H1 (cell line): Measurements from ENCODE around the gene ITM2B. TPM values are rescaled to one million over a fixed set of nuclear protein-coding genes. Genes with fewer than 3 reads are reported as not detected.

Source experiments
- CTCF ChIA-PET: fragments of 300-600 bp; sonication (Branson Sonifier 250); formaldehyde crosslinking; loops from one replicate; lab custom pipeline; 2021; ENCODE audit not compliant: partially characterized antibody; lab: Charles Lee
- POLR2A ChIA-PET: fragments of 300-600 bp; sonication (Branson Sonifier 250); formaldehyde crosslinking; loops from one replicate; lab custom pipeline; 2021; ENCODE audit warnings: inconsistent platforms; ENCODE audit not compliant: partially characterized antibody; lab: Charles Lee
- DNase-seq, 2 experiments: peaks; one replicate each; pipeline versions ENCODE4 v3.0.0 to v3.0.0-alpha.2; 2010 to 2022; ENCODE audit warnings: low spot score in 2 of 2, low read depth in 1 of 2, mixed read lengths in 1 of 2
- FAIRE-seq: peaks from 2 replicates; lab custom pipeline; 2011; peaks lifted over from hg19 to GRCh38; lab: Jason Lieb, UNC
- H2AFZ ChIP-seq: 2 replicates; pipeline ENCODE4 v1.8.1; 2012; ENCODE audit warnings: low read length, inconsistent platforms
- H2AK5ac ChIP-seq: 2 replicates; pipeline ENCODE4 v1.6.1; 2013; ENCODE audit warnings: low read depth, low read length
- H2BK120ac ChIP-seq: replicated peaks from 2 replicates; pipeline ENCODE3; 2013; ENCODE audit warnings: low read depth, low read length, inconsistent platforms
- H2BK12ac ChIP-seq: 2 replicates; pipeline ENCODE4 v1.6.1; 2013; ENCODE audit warnings: low read depth, low read length
- H2BK15ac ChIP-seq: 2 replicates; pipeline ENCODE4 v1.6.1; 2013; ENCODE audit warnings: low read length
- H2BK20ac ChIP-seq: 2 replicates; pipeline ENCODE4 v1.6.1; 2013; ENCODE audit warnings: low read length
- H2BK5ac ChIP-seq: 2 replicates; pipeline ENCODE4 v1.6.1; 2013; ENCODE audit warnings: low read depth, low read length
- H3K14ac ChIP-seq: 2 replicates; pipeline ENCODE4 v1.6.1; 2013; ENCODE audit warnings: inconsistent platforms; ENCODE audit not compliant: insufficient read length
- H3K18ac ChIP-seq: 2 replicates; pipeline ENCODE4 v1.6.1; 2013; ENCODE audit warnings: low read length; ENCODE audit errors: extremely low read depth
- H3K23ac ChIP-seq: 2 replicates; pipeline ENCODE4 v1.6.1; 2013; ENCODE audit warnings: inconsistent platforms; ENCODE audit not compliant: insufficient read length
- H3K23me2 ChIP-seq: 2 replicates; pipeline ENCODE4 v1.6.1; 2013; ENCODE audit warnings: low read depth, low read length
- H3K27ac ChIP-seq: 2 replicates; pipeline ENCODE4 v1.6.1; 2011; ENCODE audit warnings: low read depth, low read length, inconsistent platforms
- H3K27me3 ChIP-seq, 4 experiments: replicated peaks in 1 of 4; 1 replicate in 1 of 4; 2 replicates in 3 of 4; pipeline versions ENCODE4 v1.6.1 to v1.8.1; 2011 to 2013; ENCODE audit warnings: low read length in 3 of 4, mild to moderate bottlenecking in 3 of 4, inconsistent platforms in 2 of 4, mixed read lengths in 2 of 4, moderate library complexity in 1 of 4; ENCODE audit not compliant: control insufficient read depth in 3 of 4, insufficient read depth in 3 of 4; ENCODE audit errors: extremely low read depth in 1 of 4
- H3K36me3 ChIP-seq, 4 experiments: 2 replicates each; pipeline versions ENCODE4 v1.6.1 to v1.8.1; 2011 to 2013; ENCODE audit warnings: mild to moderate bottlenecking in 4 of 4, low read length in 3 of 4, moderate library complexity in 2 of 4, control low read depth in 1 of 4, inconsistent platforms in 1 of 4; ENCODE audit not compliant: insufficient read depth in 4 of 4, control insufficient read depth in 2 of 4
- H3K4ac ChIP-seq: replicated peaks from 2 replicates; pipeline ENCODE3; 2013; ENCODE audit warnings: low read length, low read depth, mixed read lengths, inconsistent platforms; ENCODE audit not compliant: insufficient read length
- H3K4me1 ChIP-seq, 4 experiments: replicated peaks in 1 of 4; 1 replicate in 1 of 4; 2 replicates in 3 of 4; pipeline versions ENCODE4 v1.6.1 to v1.8.1; 2011 to 2013; ENCODE audit warnings: low read length in 3 of 4, inconsistent platforms in 2 of 4, mixed read lengths in 1 of 4; ENCODE audit not compliant: insufficient read depth in 4 of 4, control insufficient read depth in 3 of 4
- H3K4me2 ChIP-seq, 2 experiments: 2 replicates each; pipeline versions ENCODE4 v1.6.1 to v1.8.1; 2011 to 2013; ENCODE audit warnings: low read depth in 2 of 2, low read length in 2 of 2, control low read depth in 1 of 2, inconsistent platforms in 1 of 2, mild to moderate bottlenecking in 1 of 2; ENCODE audit not compliant: insufficient read depth in 1 of 2
- H3K4me3 ChIP-seq, 4 experiments: fragments of 200-600, 300-600 bp in 1 of 4; sonication (generic), shearing (Covaris generic), sonication (Bioruptor Twin) in 1 of 4; 2 replicates each; pipeline versions ENCODE4 v1.5.1 to v1.8.1; 2011 to 2016; ENCODE audit warnings: low read length in 4 of 4, low read depth in 3 of 4, control low read depth in 2 of 4, inconsistent platforms in 2 of 4, mild to moderate bottlenecking in 2 of 4, mixed read lengths in 1 of 4, moderate library complexity in 1 of 4; ENCODE audit not compliant: insufficient read depth in 2 of 4; ENCODE audit errors: extremely low read depth in 1 of 4
- H3K56ac ChIP-seq: replicated peaks from 2 replicates; pipeline ENCODE3; 2013; ENCODE audit warnings: low read depth, mild to moderate bottlenecking, mixed read lengths, low read length, inconsistent platforms; ENCODE audit not compliant: insufficient read length
- H3K79me1 ChIP-seq: 2 replicates; pipeline ENCODE4 v1.6.1; 2013; ENCODE audit warnings: low read depth, low read length, control low read depth
- H3K79me2 ChIP-seq, 2 experiments: 2 replicates each; pipeline versions ENCODE4 v1.6.1 to v1.8.1; 2012 to 2013; ENCODE audit warnings: low read length in 2 of 2, mild to moderate bottlenecking in 2 of 2, inconsistent platforms in 1 of 2; ENCODE audit not compliant: insufficient read depth in 2 of 2, control insufficient read depth in 1 of 2
- H3K9ac ChIP-seq, 4 experiments: replicated peaks in 1 of 4; 1 replicate in 1 of 4; 2 replicates in 3 of 4; pipeline versions ENCODE4 v1.6.1 to v1.8.1; 2011 to 2013; ENCODE audit warnings: low read depth in 3 of 4, low read length in 3 of 4, control low read depth in 2 of 4, mild to moderate bottlenecking in 2 of 4, moderate library complexity in 2 of 4, inconsistent platforms in 1 of 4; ENCODE audit errors: extremely low read depth in 1 of 4
- H3K9me3 ChIP-seq, 2 experiments: 2 replicates each; pipeline versions ENCODE4 v1.6.1 to v1.8.1; 2012 to 2013; ENCODE audit warnings: mild to moderate bottlenecking in 2 of 2, moderate library complexity in 2 of 2, control low read depth in 1 of 2, inconsistent platforms in 1 of 2, low read depth in 1 of 2, low read length in 1 of 2, mixed read lengths in 1 of 2; ENCODE audit not compliant: insufficient read depth in 2 of 2
- H4K20me1 ChIP-seq, 2 experiments: replicated peaks in 1 of 2; 2 replicates each; pipeline versions ENCODE3 to v1.8.1; 2011 to 2013; ENCODE audit warnings: inconsistent platforms in 2 of 2, low read length in 2 of 2, mild to moderate bottlenecking in 1 of 2; ENCODE audit not compliant: insufficient read depth in 2 of 2, control insufficient read depth in 1 of 2
- H4K5ac ChIP-seq: 2 replicates; pipeline ENCODE4 v1.6.1; 2013; ENCODE audit warnings: low read length, low read depth, mixed read lengths, inconsistent platforms; ENCODE audit not compliant: insufficient read length
- H4K8ac ChIP-seq: 2 replicates; pipeline ENCODE4 v1.8.0; 2013; ENCODE audit warnings: mild to moderate bottlenecking, moderate library complexity, low read length, inconsistent platforms; ENCODE audit not compliant: insufficient read depth; ENCODE audit errors: extremely low read depth
- H4K91ac ChIP-seq: replicated peaks from 2 replicates; pipeline ENCODE3; 2013; ENCODE audit warnings: low read length, mixed read lengths, inconsistent platforms; ENCODE audit not compliant: insufficient read length
- GABPA ChIP-seq: IDR thresholded peaks from 2 replicates; pipeline ENCODE4 v1.6.1; 2011; ENCODE audit warnings: mild to moderate bottlenecking, low read length, moderate library complexity, borderline replicate concordance; ENCODE audit not compliant: insufficient read depth
- KDM4A ChIP-seq: IDR thresholded peaks from one replicate; pipeline ENCODE4 v1.7.1; 2012; ENCODE audit warnings: low read depth, mild to moderate bottlenecking, moderate library complexity, low read length, inconsistent platforms; ENCODE audit not compliant: severe bottlenecking
- POLR2A ChIP-seq, 2 experiments: IDR thresholded peaks; 1 replicate in 1 of 2; 2 replicates in 1 of 2; pipeline ENCODE4 v1.6.1; 2011; ENCODE audit warnings: low read depth in 2 of 2, low read length in 2 of 2, mild to moderate bottlenecking in 2 of 2; ENCODE audit errors: control extremely low read depth in 1 of 2
- POLR2AphosphoS5 ChIP-seq: IDR thresholded peaks from 2 replicates; pipeline ENCODE4 v1.6.1; 2011; ENCODE audit warnings: low read depth, low read length
- SIX5 ChIP-seq: IDR thresholded peaks from 2 replicates; pipeline ENCODE4 v1.6.1; 2011; ENCODE audit warnings: mild to moderate bottlenecking, low read depth, low read length
- SP1 ChIP-seq: IDR thresholded peaks from 2 replicates; pipeline ENCODE4 v1.6.1; 2011; ENCODE audit warnings: low read depth, low read length
- SP2 ChIP-seq: IDR thresholded peaks from 2 replicates; pipeline ENCODE4 v1.6.1; 2012; ENCODE audit warnings: mild to moderate bottlenecking, low read length, inconsistent platforms
- TAF7 ChIP-seq: optimal IDR thresholded peaks from 2 replicates; pipeline ENCODE3; 2011; ENCODE audit warnings: low read depth, mild to moderate bottlenecking, inconsistent platforms, low read length, moderate library complexity, borderline replicate concordance
- TCF12 ChIP-seq: IDR thresholded peaks from 2 replicates; pipeline ENCODE4 v1.6.1; 2011; ENCODE audit warnings: low read depth, mild to moderate bottlenecking, low read length
- WGBS, 2 experiments: shearing (Covaris generic) in 1 of 2; methylation state at CpG; one replicate each; pipeline versions ENCODE4 v1.1.6 to v1.1.7; 2013 to 2015; ENCODE audit warnings: low lambda C conversion rate in 2 of 2, mixed read lengths in 2 of 2, inconsistent platforms in 1 of 2, low coverage in 1 of 2, missing lambda C conversion rate in 1 of 2; ENCODE audit not compliant: insufficient replicate concordance in 2 of 2, insufficient coverage in 1 of 2, insufficient read length in 1 of 2; ENCODE audit errors: extremely low coverage in 1 of 2, missing lambda C conversion rate in 1 of 2; 5-methylcytosine and 5-hydroxymethylcytosine counted together
- polyA plus RNA-seq, 7 experiments: library from polyadenylated mRNA; depleted of rRNA in 3 of 7; stranded (reverse) in 5 of 7; unstranded in 2 of 7; fragments of >200 nt in 5 of 7; fragments of 200-250 nt in 2 of 7; gene quantifications; 1 replicate in 5 of 7; 2 replicates in 1 of 7; 4 replicates in 1 of 7; pipeline versions ENCODE4 v1.2.1 to v1.2.3, GENCODE V29; 2011 to 2013; ENCODE audit warnings: missing spikeins in 2 of 7, mixed read lengths in 2 of 7
- total RNA-seq: library from RNA; stranded (reverse); fragmentation: NEBNext Ultra II Directional; extraction: Animal tissue kit (Norgen Biotek cat#: 25700); gene quantifications from 2 replicates; pipeline ENCODE4 v1.2.1, GENCODE V29; 2021
- TF ChIP-seq, protein P1 (sequence below): IDR thresholded peaks from 2 replicates; pipeline ENCODE4 v1.6.1; 2012; ENCODE audit warnings: inconsistent platforms

Gene ITM2B
- total and polyA plus RNA-seq, 2 of the 8 experiments (the other 6 are each of a cell fraction or from before 2014, with no cell fraction given): 132 to 184 TPM

DNA sequence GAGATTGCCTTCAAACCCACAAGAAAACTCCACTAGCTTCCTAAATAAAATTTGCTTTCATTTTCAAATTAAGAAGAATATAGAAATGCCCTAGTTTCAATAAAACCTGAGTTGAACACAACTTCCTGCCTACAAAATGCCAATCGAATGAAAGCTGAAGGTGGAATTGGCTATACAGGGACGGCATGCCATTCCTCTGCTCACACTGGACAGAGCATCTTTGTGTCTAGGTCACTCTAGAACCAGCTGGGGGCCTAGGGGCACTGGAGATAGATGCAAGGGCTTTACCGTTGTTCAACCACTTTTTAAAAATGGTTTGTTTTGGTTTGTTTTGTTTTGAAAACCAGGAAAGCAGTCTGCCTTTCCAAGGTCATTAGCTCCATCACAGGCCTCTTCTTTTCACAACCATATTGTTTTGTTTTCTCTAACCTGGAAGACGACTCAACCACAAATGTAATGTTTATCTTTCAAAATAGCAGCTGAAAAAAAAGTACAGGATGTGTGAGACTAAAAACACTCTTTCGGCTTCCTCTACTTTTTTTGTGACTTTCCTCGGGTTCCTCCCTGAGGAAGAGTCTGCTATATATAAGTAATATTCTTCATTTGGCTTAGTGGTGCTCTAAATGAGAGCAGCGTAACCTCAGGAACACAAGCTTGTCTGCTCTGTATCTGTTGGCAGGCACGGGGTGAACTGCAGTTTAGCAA lies 11.9 kb upstream of the ITM2B start:
- Histone ChIP-seq H3K18ac (no peak overlapping the region), H4K5ac (no peak overlapping the region), H3K27ac (no peak overlapping the region), H3K4ac (no peak overlapping the region), H2BK20ac (no peak overlapping the region), H2BK5ac (no peak overlapping the region), H3K4me1 (no peaks in the 10 kb centered on the region), H3K79me2 (no peaks in the 10 kb centered on the region), H3K56ac (no peak overlapping the region), H3K23ac (no peak overlapping the region), H2BK15ac (no peak overlapping the region), H3K4me2 (no peak overlapping the region), H2AK5ac (no peak overlapping the region), H2AFZ (no peak overlapping the region), H2BK12ac (no peak overlapping the region), H3K9ac (no peak overlapping the region), H4K20me1 (no peaks in the 10 kb centered on the region), H3K9me3 (peaks cover 4 to 6% of the 10 kb centered on the region in 2 experiments; a peak in 2 of 4 replicates), H3K79me1 (no peaks in the 10 kb centered on the region), H3K4me3 (no peak overlapping the region), H3K27me3 (no peaks in the 10 kb centered on the region), H4K91ac (no peak overlapping the region), H3K23me2 (no peaks in the 10 kb centered on the region), H4K8ac (no peak overlapping the region), H3K36me3 (no peaks in the 10 kb centered on the region), H2BK120ac (no peak overlapping the region), H3K14ac (no peak overlapping the region)
- no peak for FAIRE-seq
- POLR2A ChIA-PET: interaction anchor here (0.7 to 1.4 kb wide), 4 partner anchors 9 to 14 kb away, joined by 3 to 4 read pairs (median 4); partner anchors contain the start of gene ITM2B
- DNase-seq: no peak
- CTCF ChIA-PET: interaction anchor here (0.7 to 1.7 kb wide), 3 partner anchors 12 to 1395 kb away, joined by 3 read pairs; partner anchors contain the start of gene ITM2B
- 86% methylated on average over 8 of the region's 8 CpGs; no CpG with 5 or more reads in 1 of the 2 experiments for WGBS, 2 experiments
- TF ChIP-seq TCF12 (no peak), KDM4A (no peak), SIX5 (no peak), TAF7 (no peak), GABPA (no peak), POLR2A (IDR thresholded peaks at IDR 0.05; ENCODE audit: control extremely low read depth in 1 of 2, low read depth in 2 of 2, low read length in 2 of 2) (no peak), POLR2AphosphoS5 (no peak), SP2 (no peak), SP1 (no peak)
- TF ChIP-seq, protein P1, sequence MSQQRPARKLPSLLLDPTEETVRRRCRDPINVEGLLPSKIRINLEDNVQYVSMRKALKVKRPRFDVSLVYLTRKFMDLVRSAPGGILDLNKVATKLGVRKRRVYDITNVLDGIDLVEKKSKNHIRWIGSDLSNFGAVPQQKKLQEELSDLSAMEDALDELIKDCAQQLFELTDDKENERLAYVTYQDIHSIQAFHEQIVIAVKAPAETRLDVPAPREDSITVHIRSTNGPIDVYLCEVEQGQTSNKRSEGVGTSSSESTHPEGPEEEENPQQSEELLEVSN: no peak
